GM12892 (cell line): ENCODE measurements around the gene COA7.

Experiments
- POLR2A ChIP-seq: IDR thresholded peaks from 2 replicates; pipeline ENCODE4 v1.6.1; 2011; ENCODE audit warnings: low read depth, low read length, control low read depth
- POLR2AphosphoS5 ChIP-seq: IDR thresholded peaks from 2 replicates; pipeline ENCODE4 v1.6.1; 2011; ENCODE audit warnings: low read depth, low read length, control low read depth
- TAF1 ChIP-seq: IDR thresholded peaks from 2 replicates; pipeline ENCODE4 v1.6.1; 2011; ENCODE audit warnings: low read depth, mild to moderate bottlenecking, control low read depth, low read length, borderline replicate concordance

DNA sequence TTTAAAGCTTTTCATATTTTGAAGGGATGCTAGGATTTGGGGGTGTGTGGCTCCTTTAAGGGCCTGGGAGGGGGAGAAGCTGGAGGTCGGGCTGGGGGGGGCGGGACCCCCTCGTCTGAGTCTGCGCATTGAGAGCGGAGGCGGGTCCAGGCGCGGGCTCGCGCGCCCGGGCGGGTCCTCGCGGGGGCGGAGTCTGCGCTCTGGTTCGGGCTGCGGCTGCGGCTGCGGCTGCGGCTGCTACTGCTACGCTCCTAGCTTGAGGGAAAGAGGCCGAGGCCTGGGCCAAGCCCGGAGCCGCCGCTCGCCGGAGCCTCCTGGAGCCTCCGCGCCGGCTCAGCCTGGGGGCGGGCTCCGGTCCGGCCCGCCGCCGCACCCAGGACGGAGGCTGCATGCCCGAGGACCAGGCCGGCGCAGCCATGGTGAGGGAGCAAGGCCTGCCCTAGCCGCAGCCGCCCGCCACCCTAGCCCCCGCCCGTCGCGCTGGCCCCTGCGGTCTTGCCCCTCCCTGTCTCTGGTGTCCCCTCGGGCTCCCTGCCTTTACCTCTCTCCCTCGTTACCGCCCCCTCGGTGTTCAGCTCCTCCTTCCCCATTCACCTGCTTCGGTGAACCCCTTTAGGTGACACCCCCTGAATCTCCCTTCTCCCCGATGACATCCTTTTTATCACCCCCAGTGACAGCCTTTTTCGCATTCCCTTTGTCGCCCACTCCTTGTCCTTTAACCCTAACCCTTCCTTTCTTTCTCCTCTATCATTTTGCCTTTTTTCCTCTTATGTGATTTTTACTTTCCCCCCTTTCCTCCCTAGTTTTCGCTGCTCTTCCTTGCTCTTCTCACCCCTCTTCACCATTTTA is 28.3 kb upstream of the COA7 start, which contains the start of gene ZYG11B:
- TF ChIP-seq POLR2AphosphoS5 (no peak), TAF1 (peak; percentile 18; the same call in 1 of the 2 replicates), POLR2A (peak; percentile 33; the same call in 1 of the 2 replicates)
